ENCODE results near the gene ACACB.

DNA sequence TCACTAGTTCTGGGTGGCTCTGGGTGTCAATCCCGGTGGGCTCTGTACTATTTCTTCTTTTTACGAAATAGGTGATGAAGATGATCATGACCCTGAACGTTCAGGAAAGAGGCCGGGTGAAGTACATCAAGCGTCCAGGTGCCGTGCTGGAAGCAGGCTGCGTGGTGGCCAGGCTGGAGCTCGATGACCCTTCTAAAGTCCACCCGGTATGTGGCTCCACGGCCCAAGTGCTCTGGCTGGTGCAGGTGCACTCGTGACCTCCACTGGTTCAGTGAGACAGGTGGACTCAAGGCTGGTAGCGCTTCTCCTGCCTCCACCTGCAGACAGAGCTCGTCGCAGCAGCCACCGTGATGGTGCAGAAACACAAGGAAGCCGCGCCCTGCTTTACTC, 85.1 kb downstream of the ACACB start:
- TF ChIP-seq, protein P1, sequence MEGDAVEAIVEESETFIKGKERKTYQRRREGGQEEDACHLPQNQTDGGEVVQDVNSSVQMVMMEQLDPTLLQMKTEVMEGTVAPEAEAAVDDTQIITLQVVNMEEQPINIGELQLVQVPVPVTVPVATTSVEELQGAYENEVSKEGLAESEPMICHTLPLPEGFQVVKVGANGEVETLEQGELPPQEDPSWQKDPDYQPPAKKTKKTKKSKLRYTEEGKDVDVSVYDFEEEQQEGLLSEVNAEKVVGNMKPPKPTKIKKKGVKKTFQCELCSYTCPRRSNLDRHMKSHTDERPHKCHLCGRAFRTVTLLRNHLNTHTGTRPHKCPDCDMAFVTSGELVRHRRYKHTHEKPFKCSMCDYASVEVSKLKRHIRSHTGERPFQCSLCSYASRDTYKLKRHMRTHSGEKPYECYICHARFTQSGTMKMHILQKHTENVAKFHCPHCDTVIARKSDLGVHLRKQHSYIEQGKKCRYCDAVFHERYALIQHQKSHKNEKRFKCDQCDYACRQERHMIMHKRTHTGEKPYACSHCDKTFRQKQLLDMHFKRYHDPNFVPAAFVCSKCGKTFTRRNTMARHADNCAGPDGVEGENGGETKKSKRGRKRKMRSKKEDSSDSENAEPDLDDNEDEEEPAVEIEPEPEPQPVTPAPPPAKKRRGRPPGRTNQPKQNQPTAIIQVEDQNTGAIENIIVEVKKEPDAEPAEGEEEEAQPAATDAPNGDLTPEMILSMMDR (conservative IDR thresholded peaks at IDR 0.05), result no peak
- TF ChIP-seq ZFX (IDR thresholded peaks at IDR 0.05), result no peak
